ENCODE measurements around the gene NMNAT2.

DNA sequence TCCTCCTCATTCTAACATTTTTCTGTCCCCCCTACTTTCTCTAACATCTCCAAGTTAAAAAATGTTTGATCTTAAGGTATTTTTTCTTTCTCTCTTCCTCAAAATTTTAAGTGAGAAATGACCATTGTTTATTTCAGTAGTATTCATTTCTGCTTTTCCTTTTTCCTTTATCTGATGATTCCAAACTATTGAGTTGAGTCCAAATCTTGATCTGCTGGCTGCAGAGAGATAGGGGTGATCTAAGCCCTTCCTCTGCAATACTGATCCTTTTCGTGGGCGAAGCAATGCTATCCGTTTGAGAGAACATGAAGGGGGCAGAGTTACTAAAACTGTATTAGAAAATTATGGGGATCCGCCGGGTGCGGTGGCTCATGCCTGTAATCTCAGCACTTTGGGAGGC, 516 bp upstream of the NMNAT2 start:
- TF ChIP-seq, protein P1, sequence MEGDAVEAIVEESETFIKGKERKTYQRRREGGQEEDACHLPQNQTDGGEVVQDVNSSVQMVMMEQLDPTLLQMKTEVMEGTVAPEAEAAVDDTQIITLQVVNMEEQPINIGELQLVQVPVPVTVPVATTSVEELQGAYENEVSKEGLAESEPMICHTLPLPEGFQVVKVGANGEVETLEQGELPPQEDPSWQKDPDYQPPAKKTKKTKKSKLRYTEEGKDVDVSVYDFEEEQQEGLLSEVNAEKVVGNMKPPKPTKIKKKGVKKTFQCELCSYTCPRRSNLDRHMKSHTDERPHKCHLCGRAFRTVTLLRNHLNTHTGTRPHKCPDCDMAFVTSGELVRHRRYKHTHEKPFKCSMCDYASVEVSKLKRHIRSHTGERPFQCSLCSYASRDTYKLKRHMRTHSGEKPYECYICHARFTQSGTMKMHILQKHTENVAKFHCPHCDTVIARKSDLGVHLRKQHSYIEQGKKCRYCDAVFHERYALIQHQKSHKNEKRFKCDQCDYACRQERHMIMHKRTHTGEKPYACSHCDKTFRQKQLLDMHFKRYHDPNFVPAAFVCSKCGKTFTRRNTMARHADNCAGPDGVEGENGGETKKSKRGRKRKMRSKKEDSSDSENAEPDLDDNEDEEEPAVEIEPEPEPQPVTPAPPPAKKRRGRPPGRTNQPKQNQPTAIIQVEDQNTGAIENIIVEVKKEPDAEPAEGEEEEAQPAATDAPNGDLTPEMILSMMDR (IDR thresholded peaks at IDR 0.05) = no peak
- TF ChIP-seq POLR2A (IDR thresholded peaks at IDR 0.05) = no peak
